Measurements from ENCODE around the gene PPP2R5A.
A peak's percentile ranks its signal among the peaks of the same experiment; 100 is the strongest.
"Not testable (repeated sequence)": the region's sequence is repeated elsewhere in the genome, so short reads cannot be mapped to it uniquely, and the experiment has no call there.

PPP2R5A gene

DNA sequence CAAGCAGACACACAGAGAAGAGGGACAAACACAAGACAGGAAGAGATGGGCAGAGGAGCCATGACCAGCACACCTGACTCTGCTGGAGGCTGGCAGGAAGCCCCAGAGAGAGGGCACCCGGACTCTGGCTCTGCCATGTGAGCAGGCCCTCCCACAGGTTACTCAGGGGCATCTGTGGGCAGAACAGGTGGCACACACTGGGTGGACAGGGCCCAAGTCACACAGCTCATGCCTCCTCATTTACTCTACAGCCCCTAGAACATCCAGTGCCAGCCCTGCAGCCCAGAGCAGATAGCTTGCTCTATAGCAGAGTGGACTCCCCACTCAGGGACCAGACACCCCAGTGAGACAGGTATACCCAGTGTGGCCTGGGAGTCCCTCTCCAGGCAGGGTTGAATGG, 100.8 kb downstream of the PPP2R5A start:
- DNase-seq (ENCODE audit: low read depth): no peak
- no peak overlapping the region for H3K4me3 ChIP-seq (ENCODE audit: low read depth, low read length)
- no peak for TF ChIP-seq CTCF (conservative IDR thresholded peaks at IDR 0.05; ENCODE audit: low read depth, low read length)

DNA sequence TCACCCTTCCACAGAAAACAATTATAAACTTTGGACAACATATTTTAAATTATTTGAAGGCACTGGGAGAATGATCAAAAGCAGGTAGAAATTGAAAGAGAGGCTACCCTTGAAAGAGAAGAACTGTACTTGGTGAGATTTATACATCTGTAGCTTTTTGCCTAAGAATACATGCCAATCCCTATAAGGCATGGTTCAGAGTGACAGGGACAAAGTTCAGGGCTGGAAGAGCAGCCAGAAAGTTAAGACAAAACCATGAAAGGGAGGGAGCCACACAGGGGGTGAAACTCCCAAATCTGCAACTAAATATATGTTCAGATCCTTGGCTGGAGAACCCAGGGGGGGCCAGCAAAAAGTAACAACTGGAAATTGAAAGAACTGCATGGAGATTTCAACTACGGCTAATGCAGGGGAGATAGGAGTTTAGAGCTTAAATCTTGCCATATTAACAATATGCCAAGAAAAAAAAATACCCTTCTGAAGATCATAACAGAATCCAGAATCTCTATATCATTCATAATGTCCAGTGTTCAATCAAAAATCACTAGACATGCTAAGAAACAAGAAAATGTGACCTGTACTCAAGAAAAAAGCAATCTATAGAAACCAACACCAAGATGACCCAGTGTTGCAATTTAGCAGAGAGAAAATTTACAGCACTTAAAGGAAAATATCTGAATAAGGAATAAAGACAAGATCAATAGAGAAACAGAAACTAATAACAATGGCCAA, 103.9 kb downstream of the PPP2R5A start:
- DNase-seq (ENCODE audit: low read depth): no peak
- no peak for TF ChIP-seq CTCF (conservative IDR thresholded peaks at IDR 0.05; ENCODE audit: low read depth, low read length)
- no peak overlapping the region for H3K4me3 ChIP-seq (ENCODE audit: low read depth, low read length)

- not testable (repeated sequence) for DNase-seq (ENCODE audit: low read depth); H3K4me3 ChIP-seq (ENCODE audit: low read depth, low read length)
These were observed 110.6 kb downstream of the PPP2R5A start for GRCh38 chr1:212395678-212396437.

DNA sequence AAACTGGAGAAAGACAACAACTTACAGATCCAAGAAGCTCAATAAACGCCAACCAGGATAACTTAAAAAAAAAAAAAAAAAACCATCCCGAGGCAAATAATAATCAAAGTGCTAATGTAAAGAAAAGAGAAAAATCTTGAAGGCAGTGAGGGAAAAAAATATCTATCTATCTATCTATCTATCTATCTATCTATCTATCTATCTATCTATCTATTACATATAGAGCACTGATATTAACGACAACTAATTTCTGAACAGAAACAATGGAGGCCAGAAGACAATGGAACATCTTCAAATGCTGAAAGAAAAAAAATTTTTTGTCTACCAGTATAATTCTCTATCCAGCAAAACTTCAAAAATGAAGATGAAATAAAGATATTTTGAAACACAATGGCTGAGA, 111.4 kb downstream of the PPP2R5A start:
- TF ChIP-seq CTCF (conservative IDR thresholded peaks at IDR 0.05; ENCODE audit: low read depth, low read length): no peak
- DNase-seq (ENCODE audit: low read depth): peak; percentile 5
- H3K4me3 ChIP-seq (ENCODE audit: low read depth, low read length): no peak overlapping the region

GRCh38 chr1:212397171-212397570, 112.0 kb downstream of the PPP2R5A start:
- DNase-seq (ENCODE audit: low read depth): no peak
- TF ChIP-seq CTCF (conservative IDR thresholded peaks at IDR 0.05; ENCODE audit: low read depth, low read length): no peak
- no peak overlapping the region for H3K4me3 ChIP-seq (ENCODE audit: low read depth, low read length)

- DNase-seq (ENCODE audit: low read depth): no peak
- no peak overlapping the region for H3K4me3 ChIP-seq (ENCODE audit: low read depth, low read length)
- no peak for TF ChIP-seq CTCF (conservative IDR thresholded peaks at IDR 0.05; ENCODE audit: low read depth, low read length)
These were observed 115.8 kb downstream of the PPP2R5A start for GRCh38 chr1:212401042-212401441.

- TF ChIP-seq CTCF (conservative IDR thresholded peaks at IDR 0.05; ENCODE audit: low read depth, low read length): no peak
- H3K4me3 ChIP-seq (ENCODE audit: low read depth, low read length): no peak overlapping the region
- DNase-seq (ENCODE audit: low read depth): peak; percentile 61
These were observed 116.8 kb downstream of the PPP2R5A start for GRCh38 chr1:212401838-212402582.
